ENCODE results near the gene RIPOR3.

RIPOR3 gene

GRCh38 chr20:50712771-50713656 is 21.7 kb upstream of the RIPOR3 start:
- Histone ChIP-seq H3K9ac (ENCODE audit: low read length) (no peak overlapping the region), H3K27ac (ENCODE audit: low read depth, low read length, poor library complexity, severe bottlenecking) (no peak overlapping the region), H3K9me3 (ENCODE audit: low read length) (no peaks in the 10 kb centered on the region), H3F3A (ENCODE audit: insufficient read depth, low read length) (no peaks in the 10 kb centered on the region), H3K4me2 (ENCODE audit: low read length) (no peak overlapping the region), H2AFZ (ENCODE audit: low read length) (no peak overlapping the region), H3K4me1 (ENCODE audit: insufficient read depth, low read length, severe bottlenecking) (no peaks in the 10 kb centered on the region), H3K27me3 (ENCODE audit: insufficient read depth, low read length) (no peaks in the 10 kb centered on the region), H3K4me3 (ENCODE audit: low read depth, low read length, poor library complexity, severe bottlenecking) (no peak overlapping the region), H3K79me2 (ENCODE audit: insufficient read depth, low read length) (no peaks in the 10 kb centered on the region), H3K9me2 (ENCODE audit: low read depth, low read length) (no peaks in the 10 kb centered on the region), H3K36me3 (ENCODE audit: insufficient read depth, low read length) (no peaks in the 10 kb centered on the region), H4K20me1 (ENCODE audit: insufficient read depth, low read length) (no peaks in the 10 kb centered on the region)
- TF ChIP-seq EZH2 (IDR thresholded peaks at IDR 0.05; ENCODE audit: borderline replicate concordance, low read length) (no peak), CTCF (IDR thresholded peaks at IDR 0.05; ENCODE audit: low read length) (no peak)

- TF ChIP-seq EZH2 (IDR thresholded peaks at IDR 0.05; ENCODE audit: borderline replicate concordance, low read length) = no peak
- TF ChIP-seq CTCF (IDR thresholded peaks at IDR 0.05; ENCODE audit: low read length) = no peak
- no peaks in the 10 kb centered on the region for H3F3A ChIP-seq (ENCODE audit: insufficient read depth, low read length)
- H3K4me1 ChIP-seq (ENCODE audit: insufficient read depth, low read length, severe bottlenecking) = no peaks in the 10 kb centered on the region
- H3K27me3 ChIP-seq (ENCODE audit: insufficient read depth, low read length) = no peaks in the 10 kb centered on the region
- H3K27ac ChIP-seq (ENCODE audit: low read depth, low read length, poor library complexity, severe bottlenecking) = no peak overlapping the region
- H2AFZ ChIP-seq (ENCODE audit: low read length) = no peak overlapping the region
- no peak overlapping the region for H3K4me2 ChIP-seq (ENCODE audit: low read length)
- no peaks in the 10 kb centered on the region for H3K9me2 ChIP-seq (ENCODE audit: low read depth, low read length)
- H3K4me3 ChIP-seq (ENCODE audit: low read depth, low read length, poor library complexity, severe bottlenecking) = no peak overlapping the region
- no peaks in the 10 kb centered on the region for H3K36me3 ChIP-seq (ENCODE audit: insufficient read depth, low read length)
- no peaks in the 10 kb centered on the region for H3K79me2 ChIP-seq (ENCODE audit: insufficient read depth, low read length)
- no peak overlapping the region for H3K9ac ChIP-seq (ENCODE audit: low read length)
- no peaks in the 10 kb centered on the region for H3K9me3 ChIP-seq (ENCODE audit: low read length)
- no peaks in the 10 kb centered on the region for H4K20me1 ChIP-seq (ENCODE audit: insufficient read depth, low read length)
Measured at GRCh38 chr20:50711113-50711825, 19.9 kb upstream of the RIPOR3 start.

GRCh38 chr20:50710492-50711063 is 19.2 kb upstream of the RIPOR3 start:
- TF ChIP-seq CTCF (IDR thresholded peaks at IDR 0.05; ENCODE audit: low read length) (no peak), EZH2 (IDR thresholded peaks at IDR 0.05; ENCODE audit: borderline replicate concordance, low read length) (no peak)
- no peak overlapping the region for H3K4me3 ChIP-seq (ENCODE audit: low read depth, low read length, poor library complexity, severe bottlenecking)
- no peak overlapping the region for H3K27ac ChIP-seq (ENCODE audit: low read depth, low read length, poor library complexity, severe bottlenecking)
- H3K27me3 ChIP-seq (ENCODE audit: insufficient read depth, low read length) = no peaks in the 10 kb centered on the region
- H3K79me2 ChIP-seq (ENCODE audit: insufficient read depth, low read length) = no peaks in the 10 kb centered on the region
- H3F3A ChIP-seq (ENCODE audit: insufficient read depth, low read length) = no peaks in the 10 kb centered on the region
- no peaks in the 10 kb centered on the region for H3K36me3 ChIP-seq (ENCODE audit: insufficient read depth, low read length)
- no peak overlapping the region for H3K4me2 ChIP-seq (ENCODE audit: low read length)
- no peaks in the 10 kb centered on the region for H3K9me3 ChIP-seq (ENCODE audit: low read length)
- no peaks in the 10 kb centered on the region for H3K9me2 ChIP-seq (ENCODE audit: low read depth, low read length)
- H4K20me1 ChIP-seq (ENCODE audit: insufficient read depth, low read length) = no peaks in the 10 kb centered on the region
- no peak overlapping the region for H3K9ac ChIP-seq (ENCODE audit: low read length)
- no peaks in the 10 kb centered on the region for H3K4me1 ChIP-seq (ENCODE audit: insufficient read depth, low read length, severe bottlenecking)
- no peak overlapping the region for H2AFZ ChIP-seq (ENCODE audit: low read length)
